GM23338 (cell line): ENCODE data around the gene AOPEP. TPM values are rescaled to one million over a fixed set of nuclear protein-coding genes. Genes with fewer than 3 reads are reported as not detected.

Experiments
- ATAC-seq: fragments of 200-7000 bp; cut with Tn5 transposase; 3 replicates; pipeline ENCODE4 v1.9.1; 2020
- DNase-seq: peaks from one replicate; pipeline ENCODE4 v3.0.0-alpha.2; 2015; ENCODE audit warnings: low spot score
- H2AFZ ChIP-seq: fragments of 200-600 bp; sonication (generic); 2 replicates; pipeline ENCODE4 v1.8.0; 2016; ENCODE audit warnings: antibody characterized with exemption, mild to moderate bottlenecking, moderate library complexity
- H3F3A ChIP-seq: fragments of 200-600 bp; sonication (generic); replicated peaks from 2 replicates; pipeline ENCODE4 v1.8.0; 2017; ENCODE audit warnings: antibody characterized with exemption, mixed run types, low read depth
- H3K27ac ChIP-seq: fragments of 200-600 bp; sonication (generic); 2 replicates; pipeline ENCODE4 v1.6.1; 2016; ENCODE audit warnings: low read depth
- H3K27me3 ChIP-seq: fragments of 200-600 bp; sonication (generic); 2 replicates; pipeline ENCODE4 v1.8.0; 2016; ENCODE audit warnings: mild to moderate bottlenecking, mixed run types, moderate library complexity; ENCODE audit not compliant: insufficient read depth
- H3K36me3 ChIP-seq: fragments of 200-600 bp; sonication (generic); 2 replicates; pipeline ENCODE4 v1.8.0; 2016; ENCODE audit warnings: mild to moderate bottlenecking; ENCODE audit not compliant: insufficient read depth
- H3K4me1 ChIP-seq: fragments of 200-600 bp; sonication (generic); 2 replicates; pipeline ENCODE4 v1.8.0; 2016; ENCODE audit warnings: mild to moderate bottlenecking, moderate library complexity; ENCODE audit not compliant: insufficient read depth
- H3K4me2 ChIP-seq: fragments of 200-600 bp; sonication (generic); 2 replicates; pipeline ENCODE4 v1.7.1; 2017; ENCODE audit warnings: mixed run types
- H3K4me3 ChIP-seq: fragments of 200-600 bp; sonication (generic); 2 replicates; pipeline ENCODE4 v1.6.1; 2016; ENCODE audit warnings: mixed run types
- H3K79me2 ChIP-seq: fragments of 200-600 bp; sonication (generic); replicated peaks from 2 replicates; pipeline ENCODE4 v1.8.0; 2017; ENCODE audit warnings: mild to moderate bottlenecking; ENCODE audit not compliant: insufficient read depth
- H3K9me2 ChIP-seq: fragments of 200-600 bp; sonication (generic); 2 replicates; pipeline ENCODE4 v1.8.0; 2017; ENCODE audit not compliant: insufficient read depth
- H4K20me1 ChIP-seq: fragments of 200-600 bp; sonication (generic); replicated peaks from 2 replicates; pipeline ENCODE4 v1.8.0; 2017; ENCODE audit warnings: mild to moderate bottlenecking; ENCODE audit not compliant: insufficient read depth
- H3K27ac Mint-ChIP-seq: 2 replicates; pipeline ENCODE4 v1.8.0; 2020; ENCODE audit warnings: inconsistent platforms, mild to moderate bottlenecking, moderate library complexity, mixed read lengths
- H3K27me3 Mint-ChIP-seq: 3 replicates; pipeline ENCODE4 v1.8.0; 2022; ENCODE audit warnings: low read depth, mild to moderate bottlenecking, moderate library complexity, mixed read lengths, inconsistent platforms; ENCODE audit not compliant: insufficient read depth, poor library complexity
- H3K36me3 Mint-ChIP-seq: 3 replicates; pipeline ENCODE4 v1.8.0; 2021; ENCODE audit warnings: low read depth, mild to moderate bottlenecking, inconsistent platforms, moderate library complexity, mixed read lengths
- H3K4me1 Mint-ChIP-seq: 3 replicates; pipeline ENCODE4 v1.8.0; 2020; ENCODE audit warnings: mild to moderate bottlenecking, inconsistent platforms, mixed read lengths
- H3K4me3 Mint-ChIP-seq: 3 replicates; pipeline ENCODE4 v1.8.0; 2021; ENCODE audit warnings: moderate library complexity, mild to moderate bottlenecking, inconsistent platforms, mixed read lengths
- H3K9me3 Mint-ChIP-seq: 3 replicates; pipeline ENCODE4 v1.8.0; 2020; ENCODE audit warnings: moderate library complexity, mild to moderate bottlenecking, inconsistent platforms, mixed read lengths
- CREB1 ChIP-seq: fragments of 250-450 bp; sonication (Bioruptor Pico); IDR thresholded peaks from 2 replicates; pipeline ENCODE4 v1.5.0; 2020; ENCODE audit warnings: low read depth, mild to moderate bottlenecking, moderate library complexity
- EZH2phosphoT487 ChIP-seq: fragments of 200-600 bp; sonication (generic); IDR thresholded peaks from one replicate; pipeline ENCODE4 v1.8.1; 2018; ENCODE audit warnings: antibody characterized with exemption; ENCODE audit not compliant: unreplicated experiment
- JUNB ChIP-seq: IDR thresholded peaks from one replicate; pipeline ENCODE4 v1.6.1; 2016; ENCODE audit warnings: antibody characterized with exemption; ENCODE audit not compliant: unreplicated experiment
- NANOG ChIP-seq: IDR thresholded peaks from 2 replicates; pipeline ENCODE4 v1.6.1; 2016; ENCODE audit warnings: antibody characterized with exemption, borderline replicate concordance
- POLR2AphosphoS5 ChIP-seq: IDR thresholded peaks from 2 replicates; pipeline ENCODE4 v1.6.1; 2016; ENCODE audit warnings: antibody characterized with exemption, low read depth
- REST ChIP-seq: IDR thresholded peaks from one replicate; pipeline ENCODE4 v1.6.1; 2018; ENCODE audit warnings: antibody characterized with exemption; ENCODE audit not compliant: unreplicated experiment
- STAT1 ChIP-seq: IDR thresholded peaks from one replicate; pipeline ENCODE4 v1.6.1; 2016; ENCODE audit warnings: antibody characterized with exemption; ENCODE audit not compliant: unreplicated experiment
- ZNF114 ChIP-seq: fragments of 250-450 bp; sonication (Bioruptor Pico); IDR thresholded peaks from 2 replicates; pipeline ENCODE4 v1.5.0; 2020; ENCODE audit warnings: mild to moderate bottlenecking, moderate library complexity
- ZNF331 ChIP-seq: fragments of 250-450 bp; sonication (Bioruptor Pico); IDR thresholded peaks from 2 replicates; pipeline ENCODE4 v1.5.0; 2020; ENCODE audit warnings: low read depth, mild to moderate bottlenecking, moderate library complexity
- polyA plus RNA-seq: library from polyadenylated mRNA; unstranded; fragments of >200 nt; fragmentation: Nextera tagmentation; extraction: Ambion mirVana; gene quantifications from 2 replicates; pipeline ENCODE4 v1.2.1, GENCODE V29; 2016
- total RNA-seq: library from RNA; depleted of rRNA; stranded (reverse); fragments of >200 nt; shearing (Covaris generic); gene quantifications from 2 replicates; pipeline ENCODE4 v1.2.3, GENCODE V29; 2014
- TF ChIP-seq, protein P1 (sequence below): IDR thresholded peaks from 2 replicates; pipeline ENCODE4 v1.6.1; 2016; ENCODE audit warnings: antibody characterized with exemption

Gene AOPEP
- total and polyA plus RNA-seq, 2 experiments from 2014 or later: 7.0 to 16.5 TPM

DNA sequence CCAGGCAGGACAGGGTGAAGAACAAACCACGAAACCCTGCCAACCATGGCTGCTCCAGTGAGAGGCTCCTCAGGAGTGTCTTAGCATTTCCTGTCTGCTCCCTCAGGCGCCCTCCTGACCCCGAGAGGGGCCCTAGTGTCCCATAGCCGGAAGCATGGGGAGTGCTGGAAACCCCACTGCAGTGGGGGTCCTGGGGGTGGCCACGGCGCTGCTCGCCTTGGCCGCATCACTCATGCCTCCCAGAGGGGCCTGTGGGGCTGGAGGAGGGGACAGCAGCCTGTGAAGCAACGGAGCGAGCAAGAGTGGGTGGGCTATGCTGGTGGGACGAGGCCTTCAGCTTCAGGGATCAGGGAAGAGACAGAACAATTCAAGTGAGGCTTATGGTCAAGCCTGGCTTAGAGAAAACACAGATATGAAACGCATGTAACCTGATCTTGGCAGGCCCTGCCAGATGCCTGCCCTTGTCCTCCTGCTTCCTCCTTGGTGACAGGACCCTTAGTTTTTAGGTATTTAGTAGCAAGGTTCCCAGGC lies 372.0 kb downstream of the AOPEP start:
- no peak overlapping the region for H3K4me3 Mint-ChIP-seq
- H3K9me3 Mint-ChIP-seq: no peaks in the 10 kb centered on the region

GRCh38 chr9:95099321-95100070 lies 373.0 kb downstream of the AOPEP start:
- Histone ChIP-seq H3K4me2 (no peak overlapping the region), H4K20me1 (no peaks in the 10 kb centered on the region), H3F3A (no peaks in the 10 kb centered on the region), H3K27ac (no peak overlapping the region), H3K4me1 (no peaks in the 10 kb centered on the region; the same call in 1 of the 2 replicates), H3K4me3 (no peak overlapping the region), H3K79me2 (no peaks in the 10 kb centered on the region), H3K36me3 (no peaks in the 10 kb centered on the region), H3K9me2 (no peaks in the 10 kb centered on the region), H2AFZ (no peak overlapping the region), H3K27me3 (no peaks in the 10 kb centered on the region)
- Mint-ChIP-seq H3K9me3 (no peaks in the 10 kb centered on the region), H3K4me1 (peaks cover 24% of the 10 kb centered on the region), H3K36me3 (peaks cover 13% of the 10 kb centered on the region), H3K27me3 (peaks cover 11% of the 10 kb centered on the region), H3K4me3 (no peak overlapping the region), H3K27ac (no peak overlapping the region)
- DNase-seq (no peak), ATAC-seq (no peak)
- TF ChIP-seq STAT1 (no peak), POLR2AphosphoS5 (no peak), REST (no peak), CREB1 (no peak), ZNF114 (CRISPR knock-in tag) (no peak), ZNF331 (CRISPR knock-in tag) (no peak), NANOG (no peak), JUNB (no peak), EZH2phosphoT487 (no peak)
- TF ChIP-seq, protein P1, sequence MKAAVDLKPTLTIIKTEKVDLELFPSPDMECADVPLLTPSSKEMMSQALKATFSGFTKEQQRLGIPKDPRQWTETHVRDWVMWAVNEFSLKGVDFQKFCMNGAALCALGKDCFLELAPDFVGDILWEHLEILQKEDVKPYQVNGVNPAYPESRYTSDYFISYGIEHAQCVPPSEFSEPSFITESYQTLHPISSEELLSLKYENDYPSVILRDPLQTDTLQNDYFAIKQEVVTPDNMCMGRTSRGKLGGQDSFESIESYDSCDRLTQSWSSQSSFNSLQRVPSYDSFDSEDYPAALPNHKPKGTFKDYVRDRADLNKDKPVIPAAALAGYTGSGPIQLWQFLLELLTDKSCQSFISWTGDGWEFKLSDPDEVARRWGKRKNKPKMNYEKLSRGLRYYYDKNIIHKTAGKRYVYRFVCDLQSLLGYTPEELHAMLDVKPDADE: no peak

More for the DNA sequence above, 372.0 kb downstream of the AOPEP start:
- H4K20me1 ChIP-seq: no peaks in the 10 kb centered on the region
- H3K9me2 ChIP-seq: no peaks in the 10 kb centered on the region
- TF ChIP-seq NANOG (no peak), JUNB (no peak)
- no peak overlapping the region for H3K4me2 ChIP-seq
- DNase-seq (no peak), ATAC-seq (no peak)
- peaks cover 12% of the 10 kb centered on the region for H3K36me3 Mint-ChIP-seq
- no peaks in the 10 kb centered on the region for H3K79me2 ChIP-seq
- H3K4me1 ChIP-seq: no peaks in the 10 kb centered on the region; the same call in 1 of the 2 replicates
- H3K27me3 ChIP-seq: no peaks in the 10 kb centered on the region
- peaks cover 33% of the 10 kb centered on the region for H3K4me1 Mint-ChIP-seq
- no peak overlapping the region for H2AFZ ChIP-seq
- no peak overlapping the region for H3K4me3 ChIP-seq
- H3K36me3 ChIP-seq: no peaks in the 10 kb centered on the region
- no peak overlapping the region for H3K27ac Mint-ChIP-seq
- peaks cover 9% of the 10 kb centered on the region for H3K27me3 Mint-ChIP-seq
- H3K27ac ChIP-seq: no peak overlapping the region
- H3F3A ChIP-seq: no peaks in the 10 kb centered on the region
